Naive thymus-derived CD4-positive, alpha-beta T cell (primary cell): ENCODE data around the gene AMOTL1. TPM values are rescaled to one million over a fixed set of nuclear protein-coding genes. Genes with fewer than 3 reads are reported as not detected.

Source experiments
- ATAC-seq: fragments of 150-1000 bp; cut with Tn5 transposase; 2 replicates; pipeline ENCODE4 v1.10.0; 2021; ENCODE audit warnings: mild to moderate bottlenecking, moderate library complexity
- CTCF ChIA-PET: fragments of 350-600 bp; sonication (Branson Sonifier 250); formaldehyde crosslinking; loops from one replicate; lab custom pipeline; 2021; ENCODE audit warnings: antibody characterized with exemption; lab: Charles Lee
- POLR2A ChIA-PET: fragments of 350-600 bp; sonication (Branson Sonifier 250); formaldehyde crosslinking; loops from one replicate; lab custom pipeline; 2021; ENCODE audit warnings: antibody characterized with exemption, inconsistent platforms; lab: Charles Lee
- DNase-seq, 9 donors: peaks; one replicate each; pipeline versions ENCODE4 v3.0.0 to v3.0.0-alpha.2; 2020 to 2022; ENCODE audit warnings: mixed read lengths in 1 of 9
- H3K27ac ChIP-seq: one replicate; pipeline ENCODE4 v1.7.0; 2013; ENCODE audit warnings: mild to moderate bottlenecking, low read depth, low read length, moderate library complexity
- H3K27me3 ChIP-seq, 2 donors: one replicate each; pipeline ENCODE4 v1.7.0; 2013; ENCODE audit warnings: low read length in 2 of 2, mild to moderate bottlenecking in 2 of 2, moderate library complexity in 2 of 2; ENCODE audit not compliant: control insufficient read depth in 2 of 2, insufficient read depth in 2 of 2
- H3K36me3 ChIP-seq, 3 experiments: 1 replicate in 2 of 3; 2 replicates in 1 of 3; pipeline ENCODE4 v1.7.0; 2013; ENCODE audit warnings: low read length in 3 of 3, mild to moderate bottlenecking in 3 of 3, moderate library complexity in 1 of 3; ENCODE audit not compliant: insufficient read depth in 3 of 3, control insufficient read depth in 2 of 3
- H3K4me1 ChIP-seq, 2 donors: one replicate each; pipeline ENCODE4 v1.7.0; 2013; ENCODE audit warnings: low read length in 2 of 2, mild to moderate bottlenecking in 2 of 2, moderate library complexity in 1 of 2; ENCODE audit not compliant: control insufficient read depth in 2 of 2, insufficient read depth in 2 of 2
- H3K4me3 ChIP-seq: 2 replicates; pipeline ENCODE4 v1.7.0; 2013; ENCODE audit warnings: mild to moderate bottlenecking, low read length
- H3K9me3 ChIP-seq, 3 experiments: 1 replicate in 2 of 3; 2 replicates in 1 of 3; pipeline ENCODE4 v1.7.0; 2013; ENCODE audit warnings: low read length in 3 of 3; ENCODE audit not compliant: control insufficient read depth in 2 of 3
- H3K27ac Mint-ChIP-seq, 9 donors: one replicate each; pipeline ENCODE4 v1.8.0; 2020 to 2022; ENCODE audit warnings: mixed read lengths in 9 of 9, mild to moderate bottlenecking in 8 of 9, moderate library complexity in 5 of 9, inconsistent platforms in 2 of 9
- H3K27me3 Mint-ChIP-seq, 5 donors: one replicate each; pipeline ENCODE4 v1.8.0; 2021 to 2022; ENCODE audit warnings: mixed read lengths in 5 of 5, mild to moderate bottlenecking in 1 of 5
- H3K36me3 Mint-ChIP-seq, 5 donors: one replicate each; pipeline ENCODE4 v1.8.0; 2020 to 2022; ENCODE audit warnings: mixed read lengths in 5 of 5, mild to moderate bottlenecking in 3 of 5, inconsistent platforms in 1 of 5
- H3K4me1 Mint-ChIP-seq, 7 donors: one replicate each; pipeline ENCODE4 v1.8.0; 2020 to 2022; ENCODE audit warnings: mixed read lengths in 7 of 7, mild to moderate bottlenecking in 3 of 7, inconsistent platforms in 1 of 7
- H3K4me3 Mint-ChIP-seq, 10 donors: one replicate each; pipeline ENCODE4 v1.8.0; 2020 to 2022; ENCODE audit warnings: mild to moderate bottlenecking in 10 of 10, mixed read lengths in 10 of 10, moderate library complexity in 6 of 10, inconsistent platforms in 2 of 10
- H3K9me3 Mint-ChIP-seq, 11 donors: one replicate each; pipeline ENCODE4 v1.8.0; 2020 to 2022; ENCODE audit warnings: mixed read lengths in 11 of 11, mild to moderate bottlenecking in 4 of 11, inconsistent platforms in 1 of 11, moderate library complexity in 1 of 11
- intact Hi-C, 2 donors: fragments of 100-400 bp; cut with micrococcal nuclease; formaldehyde crosslinking; loops; one replicate each; pipeline ENCODE4 v1.15.1; 2023
- polyA plus RNA-seq, 2 donors: library from polyadenylated mRNA; unstranded; fragments of 300-500 nt; fragmentation: Illumina TruSeq; gene quantifications; one replicate each; pipeline ENCODE4 v1.2.3, GENCODE V29; 2021
- total RNA-seq, 6 experiments: library from RNA in 5 of 6; stranded (reverse) in 5 of 6; gene quantifications; 1 replicate in 5 of 6; 2 replicates in 1 of 6; pipeline ENCODE4 v1.2.3 and lab custom pipeline; 2021 to 2026

AMOTL1 gene
- total and polyA plus RNA-seq, 7 experiments from 2014 or later: 0.05 to 6.3 (median 0.27) TPM; not detected in 2

DNA sequence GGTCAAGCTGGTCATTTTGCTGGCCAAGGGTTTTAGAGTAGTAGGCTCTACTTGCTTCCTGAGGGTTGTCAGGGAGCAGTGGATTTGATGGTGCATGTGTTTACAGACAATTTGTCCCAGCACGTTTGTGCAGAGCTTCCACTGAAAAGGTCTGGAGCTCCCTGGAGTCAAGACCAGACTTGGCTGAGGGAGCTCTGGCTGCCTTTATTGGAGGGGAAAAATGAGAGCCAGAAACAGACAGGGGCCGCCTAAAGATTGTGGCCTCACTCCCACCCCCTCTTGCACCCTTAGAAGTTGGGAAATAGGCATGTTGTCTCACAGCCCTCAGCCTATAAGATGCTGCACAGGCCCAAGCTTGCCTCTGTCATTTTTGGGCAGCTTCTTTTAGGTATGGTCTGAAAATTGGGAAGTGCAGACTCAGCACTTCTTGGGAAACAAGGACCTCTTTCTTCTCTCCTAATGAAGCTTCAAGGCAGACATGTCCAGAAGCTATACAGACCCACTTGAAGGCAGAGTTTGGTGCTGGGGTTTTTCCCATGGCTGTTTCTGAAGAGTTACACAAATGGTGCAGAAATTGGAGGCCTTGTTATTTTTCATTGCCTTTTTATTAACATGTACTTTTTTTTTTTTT is 55.1 kb downstream of the AMOTL1 start:
- Mint-ChIP-seq H3K27me3 (peaks cover 0 to 4% (median 0%) of the 10 kb centered on the region in 5 donors), H3K27ac (no peak overlapping the region), H3K4me3 (no peak overlapping the region), H3K36me3 (no peaks in the 10 kb centered on the region), H3K9me3 (no peaks in the 10 kb centered on the region), H3K4me1 (no peaks in the 10 kb centered on the region)
- Histone ChIP-seq H3K9me3 (no peaks in the 10 kb centered on the region), H3K36me3 (no peaks in the 10 kb centered on the region), H3K4me3 (no peak overlapping the region), H3K4me1 (no peaks in the 10 kb centered on the region), H3K27me3 (no peaks in the 10 kb centered on the region), H3K27ac (no peak overlapping the region)
- CTCF ChIA-PET: no interaction called here
- POLR2A ChIA-PET: no interaction called here
- intact Hi-C loops: no loop called here
- DNase-seq: no peak
- ATAC-seq: no peak

DNA sequence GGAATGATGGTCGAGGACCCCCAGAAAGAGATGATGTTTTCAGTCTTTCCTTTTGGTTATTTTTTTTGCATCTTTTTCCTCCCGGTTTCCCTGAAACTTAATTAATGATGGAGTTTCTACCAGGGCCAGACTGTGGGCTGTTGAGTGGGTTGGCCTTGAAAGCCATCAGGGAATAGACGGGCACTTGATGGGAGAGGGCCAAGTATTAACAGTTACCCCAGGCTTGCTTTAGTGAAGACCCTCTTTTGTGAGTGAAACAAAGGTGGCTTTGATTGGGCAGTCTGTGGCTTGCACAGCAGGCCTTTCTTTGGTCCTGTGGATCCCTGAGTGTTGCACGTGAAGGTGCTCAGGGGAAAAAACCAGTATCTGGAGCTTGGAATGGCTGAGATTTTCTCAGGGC is 56.9 kb downstream of the AMOTL1 start:
- no peaks in the 10 kb centered on the region for H3K9me3 Mint-ChIP-seq
- no peaks in the 10 kb centered on the region for H3K4me1 Mint-ChIP-seq
- Histone ChIP-seq H3K9me3 (no peaks in the 10 kb centered on the region), H3K27ac (no peak overlapping the region), H3K36me3 (no peaks in the 10 kb centered on the region), H3K4me3 (no peak overlapping the region), H3K4me1 (no peaks in the 10 kb centered on the region), H3K27me3 (no peaks in the 10 kb centered on the region)
- ChIA-PET POLR2A (no interaction called here), CTCF (no interaction called here)
- H3K27ac Mint-ChIP-seq: no peak overlapping the region
- H3K27me3 Mint-ChIP-seq: peaks cover 0 to 4% (median 0%) of the 10 kb centered on the region in 5 donors
- no peak for ATAC-seq
- intact Hi-C loops: no loop called here
- no peaks in the 10 kb centered on the region for H3K36me3 Mint-ChIP-seq
- no peak overlapping the region for H3K4me3 Mint-ChIP-seq
- no peak for DNase-seq

DNA sequence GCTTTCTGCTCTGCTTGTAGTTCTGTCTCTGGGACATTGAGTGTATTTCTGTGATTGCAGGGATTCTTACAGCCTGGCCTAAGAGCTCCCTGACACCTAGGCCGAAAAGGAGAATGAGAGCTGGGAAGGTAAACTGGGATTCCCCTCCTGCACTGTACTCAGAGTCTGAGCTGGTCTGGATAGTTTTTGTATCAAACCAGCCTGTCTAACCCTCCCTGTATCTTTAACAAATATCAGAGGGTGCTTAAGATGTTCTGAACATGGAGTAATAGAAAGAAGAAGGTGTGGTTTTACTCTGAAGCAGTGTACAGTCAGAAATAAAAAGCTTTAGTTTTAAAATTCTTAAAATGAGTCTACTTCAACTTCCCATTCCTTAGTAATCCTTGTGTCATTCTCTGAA is 57.3 kb downstream of the AMOTL1 start:
- ChIA-PET POLR2A (no interaction called here), CTCF (interaction anchor here (0.8 kb wide), 1 partner anchor 9 kb away, joined by 3 read pairs; no protein-coding TSS in a partner anchor)
- no peaks in the 10 kb centered on the region for H3K4me1 ChIP-seq
- Mint-ChIP-seq H3K4me3 (no peak overlapping the region), H3K9me3 (no peaks in the 10 kb centered on the region), H3K27me3 (peaks cover 0 to 4% (median 0%) of the 10 kb centered on the region in 5 donors), H3K27ac (no peak overlapping the region), H3K4me1 (no peaks in the 10 kb centered on the region), H3K36me3 (no peaks in the 10 kb centered on the region)
- no peak overlapping the region for H3K27ac ChIP-seq
- H3K9me3 ChIP-seq: no peaks in the 10 kb centered on the region
- no peak for ATAC-seq
- no peaks in the 10 kb centered on the region for H3K27me3 ChIP-seq
- no peaks in the 10 kb centered on the region for H3K36me3 ChIP-seq
- intact Hi-C loops: no loop called here
- no peak for DNase-seq
- no peak overlapping the region for H3K4me3 ChIP-seq

DNA sequence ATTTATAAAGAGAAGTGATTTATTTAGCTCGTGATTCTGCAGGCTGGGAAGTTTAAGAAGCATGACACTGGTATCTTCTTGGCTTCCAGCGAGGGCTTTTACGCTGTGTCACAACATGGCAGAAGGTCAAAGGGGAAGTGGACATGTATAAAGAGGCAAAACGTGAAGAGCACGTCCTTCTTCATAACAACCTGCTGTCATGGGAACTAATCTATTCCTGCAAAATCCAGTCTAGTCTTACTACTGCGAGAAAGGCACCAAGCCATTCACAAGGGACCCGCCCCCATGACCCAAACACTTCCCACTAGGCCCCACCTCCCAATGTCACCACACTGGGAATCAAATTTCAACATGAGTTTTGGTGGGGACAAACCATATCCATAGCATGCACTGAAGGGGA is 58.3 kb downstream of the AMOTL1 start:
- Mint-ChIP-seq H3K27me3 (peaks cover 0 to 4% (median 0%) of the 10 kb centered on the region in 5 donors), H3K36me3 (peaks cover 0 to 2% (median 0%) of the 10 kb centered on the region in 5 donors), H3K4me3 (no peak overlapping the region), H3K27ac (no peak overlapping the region), H3K9me3 (no peaks in the 10 kb centered on the region), H3K4me1 (no peaks in the 10 kb centered on the region)
- H3K36me3 ChIP-seq: no peaks in the 10 kb centered on the region
- H3K4me3 ChIP-seq: no peak overlapping the region
- no peaks in the 10 kb centered on the region for H3K9me3 ChIP-seq
- H3K27me3 ChIP-seq: no peaks in the 10 kb centered on the region
- ChIA-PET POLR2A (no interaction called here), CTCF (no interaction called here)
- H3K27ac ChIP-seq: no peak overlapping the region
- no peaks in the 10 kb centered on the region for H3K4me1 ChIP-seq
- DNase-seq (no peak), ATAC-seq (no peak)
- intact Hi-C loops: no loop called here

DNA sequence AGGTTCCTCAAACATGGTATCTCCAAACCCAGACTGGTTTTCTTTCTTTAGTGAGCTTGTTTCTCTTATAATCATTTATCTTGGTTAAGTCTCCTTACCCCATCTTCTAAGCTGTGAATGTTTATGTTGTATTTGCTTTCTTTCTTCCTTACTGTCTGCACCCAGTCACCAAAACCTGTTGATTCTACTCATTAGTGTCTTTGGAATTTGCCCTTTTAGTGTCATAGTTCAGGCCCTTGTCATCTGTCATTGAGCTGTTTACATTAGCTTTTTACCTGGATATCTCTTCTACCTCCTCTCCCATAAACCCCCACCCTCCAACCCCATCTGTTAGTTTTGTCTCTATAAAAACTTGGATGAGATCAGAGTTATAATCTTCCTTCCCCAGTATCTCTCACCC is 59.9 kb downstream of the AMOTL1 start:
- DNase-seq: no peak
- H3K27ac ChIP-seq: no peak overlapping the region
- H3K36me3 ChIP-seq: no peaks in the 10 kb centered on the region
- intact Hi-C loops: no loop called here
- ChIA-PET POLR2A (no interaction called here), CTCF (no interaction called here)
- H3K4me3 ChIP-seq: no peak overlapping the region
- no peak overlapping the region for H3K4me3 Mint-ChIP-seq
- H3K27ac Mint-ChIP-seq: no peak overlapping the region
- H3K4me1 ChIP-seq: no peaks in the 10 kb centered on the region
- no peaks in the 10 kb centered on the region for H3K27me3 ChIP-seq
- H3K27me3 Mint-ChIP-seq: peaks cover 0 to 3% (median 0%) of the 10 kb centered on the region in 5 donors
- H3K36me3 Mint-ChIP-seq: peaks cover 0 to 4% (median 0%) of the 10 kb centered on the region in 5 donors
- no peaks in the 10 kb centered on the region for H3K9me3 Mint-ChIP-seq
- no peaks in the 10 kb centered on the region for H3K4me1 Mint-ChIP-seq
- ATAC-seq: no peak
- H3K9me3 ChIP-seq: no peaks in the 10 kb centered on the region

DNA sequence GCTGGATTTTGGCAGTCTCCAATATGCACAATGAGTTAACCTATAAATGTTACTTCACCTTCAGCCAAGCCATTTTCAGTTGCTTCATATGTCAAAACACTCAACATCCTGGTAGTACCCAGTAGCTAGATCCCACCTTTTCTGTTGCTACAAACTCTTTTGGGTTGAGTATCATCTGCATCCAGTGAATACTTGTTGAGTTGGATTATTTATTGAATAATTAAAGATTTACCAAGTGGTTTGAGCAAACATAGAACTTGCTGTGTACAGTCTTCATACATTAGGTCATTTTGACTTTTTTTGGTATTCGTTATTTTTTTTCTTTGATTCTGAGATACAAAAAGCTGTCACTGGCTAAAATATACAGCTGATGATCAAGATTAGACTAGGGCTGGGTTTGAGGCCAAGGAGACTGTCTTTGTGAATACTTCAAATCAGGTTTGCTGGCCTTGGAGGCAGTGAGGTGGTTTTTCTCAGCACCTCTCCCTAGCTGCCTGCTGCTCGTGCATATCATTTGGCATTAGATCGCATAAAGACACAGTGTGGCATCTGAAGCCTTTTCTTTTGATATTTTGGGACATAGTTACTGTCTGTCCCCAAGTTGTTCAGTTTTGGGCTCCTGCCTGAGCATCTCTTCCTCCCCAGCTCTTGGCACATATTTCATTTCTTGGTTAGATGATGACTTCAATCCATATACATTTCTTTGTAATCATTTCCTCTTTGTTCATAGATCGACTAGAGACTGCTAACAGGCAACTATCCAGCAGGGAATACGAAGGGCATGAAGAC is 62.8 kb downstream of the AMOTL1 start:
- Mint-ChIP-seq H3K9me3 (no peaks in the 10 kb centered on the region), H3K36me3 (peaks cover 0 to 4% (median 0%) of the 10 kb centered on the region in 5 donors), H3K27me3 (peaks cover 0 to 5% (median 0%) of the 10 kb centered on the region in 5 donors), H3K4me3 (no peak overlapping the region), H3K4me1 (peaks cover 0 to 4% (median 0%) of the 10 kb centered on the region in 7 donors), H3K27ac (no peak overlapping the region)
- CTCF ChIA-PET: no interaction called here
- intact Hi-C loops: no loop called here
- Histone ChIP-seq H3K4me3 (no peak overlapping the region), H3K27me3 (no peaks in the 10 kb centered on the region), H3K9me3 (no peaks in the 10 kb centered on the region), H3K27ac (no peak overlapping the region), H3K36me3 (no peaks in the 10 kb centered on the region), H3K4me1 (no peaks in the 10 kb centered on the region)
- POLR2A ChIA-PET: no interaction called here
- DNase-seq (no peak), ATAC-seq (no peak)
